Spleen (tissue), 11 donors: ENCODE measurements around the gene TIRAP. TPM values are rescaled to one million over a fixed set of nuclear protein-coding genes. Genes with fewer than 3 reads are reported as not detected.

Source experiments
- DNase-seq: peaks from one replicate; pipeline ENCODE4 v3.0.0-alpha.2; 2020
- H3K27ac ChIP-seq, 8 donors: fragments of 200-600 bp; sonication (generic) in 7 of 8; 1 replicate in 4 of 8; 2 replicates in 4 of 8; pipeline versions ENCODE4 v1.5.0 to v1.8.0; 2016 to 2021; ENCODE audit warnings: inconsistent platforms in 4 of 8, mild to moderate bottlenecking in 4 of 8, moderate library complexity in 1 of 8
- H3K27me3 ChIP-seq, 7 donors: fragments of 200-600 bp; sonication (generic) in 6 of 7; replicated peaks in 1 of 7; 1 replicate in 4 of 7; 2 replicates in 3 of 7; pipeline versions ENCODE4 v1.5.0 to v1.8.0; 2016 to 2021; ENCODE audit warnings: inconsistent platforms in 3 of 7, mild to moderate bottlenecking in 1 of 7
- H3K36me3 ChIP-seq, 6 donors: fragments of 200-600 bp; sonication (generic) in 5 of 6; 1 replicate in 4 of 6; 2 replicates in 2 of 6; pipeline versions ENCODE4 v1.5.0 to v1.8.0; 2016 to 2021; ENCODE audit warnings: inconsistent platforms in 2 of 6
- H3K4me1 ChIP-seq, 6 donors: fragments of 200-600 bp; sonication (generic) in 5 of 6; 1 replicate in 3 of 6; 2 replicates in 3 of 6; pipeline versions ENCODE4 v1.5.0 to v1.8.0; 2016 to 2021; ENCODE audit warnings: inconsistent platforms in 3 of 6
- H3K4me3 ChIP-seq, 8 donors: fragments of 200-600 bp; sonication (generic) in 7 of 8; 1 replicate in 4 of 8; 2 replicates in 4 of 8; pipeline versions ENCODE4 v1.5.0 to v1.8.0; 2016 to 2021; ENCODE audit warnings: inconsistent platforms in 4 of 8, mild to moderate bottlenecking in 4 of 8, moderate library complexity in 2 of 8
- H3K9me3 ChIP-seq, 8 donors: fragments of 200-600 bp; sonication (generic) in 7 of 8; 1 replicate in 4 of 8; 2 replicates in 4 of 8; pipeline versions ENCODE4 v1.5.0 to v1.8.0; 2016 to 2021; ENCODE audit warnings: inconsistent platforms in 4 of 8
- CTCF ChIP-seq, 11 experiments: fragments of 200-600 bp in 7 of 11; fragments of 450-650 bp in 4 of 11; sonication (generic) in 4 of 11; IDR thresholded peaks in 8 of 11; conservative IDR thresholded peaks in 3 of 11; 1 replicate in 7 of 11; 2 replicates in 4 of 11; pipeline versions ENCODE4 v1.4.0 to v1.8.0; 2016 to 2021; ENCODE audit warnings: antibody characterized with exemption in 11 of 11, inconsistent platforms in 4 of 11, mild to moderate bottlenecking in 1 of 11
- POLR2A ChIP-seq, 3 donors: fragments of 450-650 bp; IDR thresholded peaks; one replicate each; pipeline ENCODE4 v1.5.1; 2017; ENCODE audit warnings: antibody characterized with exemption in 3 of 3, mild to moderate bottlenecking in 1 of 3
- POLR2AphosphoS5 ChIP-seq, 3 donors: sonication (generic); formaldehyde crosslinking; IDR thresholded peaks; one replicate each; pipeline ENCODE4 v1.5.1; 2017; ENCODE audit warnings: antibody characterized with exemption in 3 of 3
- WGBS, 5 donors: extraction: QIAGEN DNeasy Blood & Tissue Kit in 3 of 5; methylation state at CpG; one replicate each; pipeline versions ENCODE4 v1.1.5 to v1.1.7; 2013 to 2018; 5-methylcytosine and 5-hydroxymethylcytosine counted together
- intact Hi-C: fragments of 100-400 bp; cut with DNase I; formaldehyde crosslinking; loops from one replicate; pipeline ENCODE4 v1.15.0; 2023; ENCODE audit warnings: low total_unique reads
- polyA plus RNA-seq, 3 donors: library from polyadenylated mRNA; stranded (reverse); fragments of 200-250 nt; gene quantifications; one replicate each; pipeline ENCODE4 v1.2.1, GENCODE V29; 2013
- total RNA-seq, 7 donors: library from RNA; depleted of rRNA in 3 of 7; stranded (reverse); fragments of >200 nt in 3 of 7; fragmentation: NEBNext Ultra II Directional in 4 of 7; extraction: Animal tissue kit (Norgen Biotek cat#: 25700) in 4 of 7; gene quantifications; one replicate each; pipeline versions ENCODE4 v1.1.0 to v1.2.1, GENCODE V29; 2016 to 2021
- donor health status: healthy with polysubstance abuse.
- donor health status: DM: no; HTN: no; CAD: no; lungs with moderate emphysema.
- donor health status: DM: no; HTN: no; CAD: no.
- donor health status: Bipolar disorder and iron deficiency.
- donor health status: healthy.
- donor health status: DM: no; HTN: no; CAD: no.
- donor health status: DM: yes; HTN: yes; CAD: no.

TIRAP gene
- total and polyA plus RNA-seq, 10 donors = 2.6 to 23.5 (median 17.1) TPM

- TF ChIP-seq CTCF (IDR thresholded peaks at IDR 0.05 in 8 of 11, conservative IDR thresholded peaks at IDR 0.05 in 3 of 11) = no peak
- TF ChIP-seq POLR2AphosphoS5 (IDR thresholded peaks at IDR 0.05) = peak in 1 of 3 donors; percentile 2
- intact Hi-C loops = no loop called here
- H3K36me3 ChIP-seq = peaks cover 0 to 34% (median 9%) of the 10 kb centered on the region in 6 donors
- peak overlapping the region in 1 of 8 donors; percentile 32 for H3K4me3 ChIP-seq
- WGBS, 5 donors = 23 to 47% (median 34%) methylated on average over 8 to 9 of the region's 9 CpGs
- H3K27me3 ChIP-seq = no peaks in the 10 kb centered on the region
- H3K9me3 ChIP-seq = no peaks in the 10 kb centered on the region
- peak overlapping the region; percentile 20 to 85 (median 80) for H3K27ac ChIP-seq
- peaks cover 17 to 55% (median 24%) of the 10 kb centered on the region in 6 donors for H3K4me1 ChIP-seq
- DNase-seq = no peak
Observed at GRCh38 chr11:126318574-126319373, 35.9 kb downstream of the TIRAP start.

GRCh38 chr11:126319374-126319740 is 36.5 kb downstream of the TIRAP start:
- Histone ChIP-seq H3K36me3 (peaks cover 0 to 32% (median 3%) of the 10 kb centered on the region in 6 donors), H3K27ac (peak overlapping the region; percentile 3 to 85 (median 80)), H3K9me3 (no peaks in the 10 kb centered on the region), H3K4me3 (no peak overlapping the region), H3K27me3 (no peaks in the 10 kb centered on the region), H3K4me1 (peaks cover 17 to 53% (median 24%) of the 10 kb centered on the region in 6 donors)
- peak; percentile 64 for DNase-seq
- no peak for TF ChIP-seq CTCF (IDR thresholded peaks at IDR 0.05 in 8 of 11, conservative IDR thresholded peaks at IDR 0.05 in 3 of 11)
- no peak for TF ChIP-seq POLR2A (IDR thresholded peaks at IDR 0.05)
- no peak for TF ChIP-seq POLR2AphosphoS5 (IDR thresholded peaks at IDR 0.05)
- intact Hi-C loops = no loop called here
- WGBS, 5 donors = 69 to 86% (median 75%) methylated on average over 5 of the region's 5 CpGs

DNA sequence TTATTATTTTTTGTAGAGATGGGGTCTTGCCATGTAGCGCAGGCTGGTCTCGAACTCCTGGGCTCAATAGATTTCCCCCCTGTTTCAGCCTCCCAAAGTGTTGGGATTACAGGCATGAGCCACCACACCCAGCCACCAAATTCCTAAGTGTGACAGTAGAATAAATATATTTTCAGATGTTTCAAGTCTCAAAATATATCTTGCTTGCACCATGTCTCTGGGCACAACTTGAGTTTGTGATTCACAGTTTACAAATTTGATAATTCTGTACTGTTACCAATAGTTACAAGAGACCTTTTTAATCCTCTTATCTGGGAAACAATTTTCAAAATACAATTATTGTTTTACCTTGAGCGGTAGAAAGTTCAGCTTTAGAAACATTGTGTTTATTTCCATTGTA is 40.1 kb downstream of the TIRAP start:
- intact Hi-C loops = loop anchor here (10.0 kb wide), 1 partner anchor 102 kb away; no protein-coding TSS in a partner anchor
- Histone ChIP-seq H3K36me3 (peaks cover 0 to 22% (median 0%) of the 10 kb centered on the region in 6 donors), H3K9me3 (no peaks in the 10 kb centered on the region), H3K4me1 (peaks cover 9 to 31% (median 16%) of the 10 kb centered on the region in 6 donors), H3K4me3 (no peak overlapping the region), H3K27me3 (no peaks in the 10 kb centered on the region), H3K27ac (no peak overlapping the region)
- no peak for DNase-seq
- TF ChIP-seq POLR2A (IDR thresholded peaks at IDR 0.05) (no peak), CTCF (IDR thresholded peaks at IDR 0.05 in 8 of 11, conservative IDR thresholded peaks at IDR 0.05 in 3 of 11) (no peak), POLR2AphosphoS5 (IDR thresholded peaks at IDR 0.05) (no peak)
- WGBS, 5 donors = 92 to 100% (median 98%) methylated on average over 3 of the region's 3 CpGs

DNA sequence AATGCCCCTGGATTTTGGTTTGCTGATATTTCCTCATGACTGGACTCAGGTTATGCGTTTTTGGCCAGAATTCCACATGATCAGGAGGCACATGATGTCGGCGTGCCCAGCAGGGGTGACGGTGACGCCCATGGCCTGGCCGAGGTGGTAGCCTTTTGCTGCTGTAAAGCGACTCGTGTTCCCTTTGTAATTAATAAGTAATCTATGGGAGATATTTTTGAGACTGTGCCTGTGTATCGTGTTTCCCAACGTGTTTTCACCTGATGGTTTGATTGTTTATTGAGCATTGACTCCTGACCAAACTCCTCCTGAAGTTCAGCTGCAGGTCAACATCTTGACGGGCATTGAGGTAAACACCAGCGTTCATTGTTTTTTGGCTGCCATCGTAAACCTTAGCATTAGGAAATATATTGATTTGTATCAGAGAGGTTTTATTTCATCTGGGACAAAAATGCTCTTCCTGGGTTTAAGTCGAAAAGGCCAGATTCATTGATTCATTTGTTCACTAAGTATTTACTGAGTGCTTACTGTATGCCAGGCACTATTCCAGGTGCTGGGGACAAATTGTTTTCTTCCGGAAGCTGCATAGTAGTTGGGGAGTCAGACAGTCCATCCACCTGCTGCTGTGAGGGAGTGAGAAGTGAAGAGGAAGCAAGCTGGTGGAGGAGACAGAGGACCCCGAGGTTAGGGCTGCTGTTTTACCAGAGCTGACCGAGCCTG is 44.5 kb downstream of the TIRAP start:
- Histone ChIP-seq H3K4me3 (no peak overlapping the region), H3K27ac (peak overlapping the region in 1 of 8 donors; percentile 59), H3K4me1 (peaks cover 0 to 49% (median 19%) of the 10 kb centered on the region in 6 donors), H3K27me3 (no peaks in the 10 kb centered on the region), H3K9me3 (no peaks in the 10 kb centered on the region), H3K36me3 (peaks cover 0 to 48% (median 13%) of the 10 kb centered on the region in 6 donors)
- TF ChIP-seq POLR2A (IDR thresholded peaks at IDR 0.05) = no peak
- no peak for TF ChIP-seq CTCF (IDR thresholded peaks at IDR 0.05 in 8 of 11, conservative IDR thresholded peaks at IDR 0.05 in 3 of 11)
- TF ChIP-seq POLR2AphosphoS5 (IDR thresholded peaks at IDR 0.05) = no peak
- intact Hi-C loops = loop anchor here (10.0 kb wide), 1 partner anchor 97 kb away; no protein-coding TSS in a partner anchor
- DNase-seq = peak; percentile 52
- WGBS, 5 donors = 89 to 92% (median 90%) methylated on average over 17 of the region's 17 CpGs
